HG03342 (cell line): ENCODE results near the gene EXOC3.

ENCODE experiments used
- ATAC-seq: cut with Tn5 transposase; IDR thresholded peaks from one replicate; pipeline ENCODE4 v1.9.1; 2021; ENCODE audit warnings: mild to moderate bottlenecking, moderate library complexity; ENCODE audit not compliant: unreplicated experiment

EXOC3 gene

GRCh38 chr5:424301-425110 is 18.5 kb upstream of the EXOC3 start:
- peak; percentile 88 for ATAC-seq

DNA sequence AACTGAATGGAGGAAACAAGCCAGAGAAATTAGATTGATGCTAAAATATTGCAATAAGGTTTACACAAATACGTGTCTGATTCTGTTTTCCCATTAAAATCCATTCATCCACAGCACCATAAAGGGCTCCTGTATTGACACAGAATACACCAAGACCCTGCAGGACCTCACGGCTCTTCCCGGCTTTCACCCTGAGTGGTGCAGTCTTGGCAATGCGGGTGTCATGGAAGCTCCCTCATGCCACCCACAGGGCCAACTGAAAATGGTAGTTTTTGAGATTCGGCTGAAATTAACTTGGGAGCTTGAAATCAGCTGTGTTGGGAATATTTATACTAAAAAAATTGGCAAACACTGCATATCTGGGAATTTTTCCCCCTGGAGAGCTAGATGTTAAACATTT is 17.3 kb upstream of the EXOC3 start:
- no peak for ATAC-seq

DNA sequence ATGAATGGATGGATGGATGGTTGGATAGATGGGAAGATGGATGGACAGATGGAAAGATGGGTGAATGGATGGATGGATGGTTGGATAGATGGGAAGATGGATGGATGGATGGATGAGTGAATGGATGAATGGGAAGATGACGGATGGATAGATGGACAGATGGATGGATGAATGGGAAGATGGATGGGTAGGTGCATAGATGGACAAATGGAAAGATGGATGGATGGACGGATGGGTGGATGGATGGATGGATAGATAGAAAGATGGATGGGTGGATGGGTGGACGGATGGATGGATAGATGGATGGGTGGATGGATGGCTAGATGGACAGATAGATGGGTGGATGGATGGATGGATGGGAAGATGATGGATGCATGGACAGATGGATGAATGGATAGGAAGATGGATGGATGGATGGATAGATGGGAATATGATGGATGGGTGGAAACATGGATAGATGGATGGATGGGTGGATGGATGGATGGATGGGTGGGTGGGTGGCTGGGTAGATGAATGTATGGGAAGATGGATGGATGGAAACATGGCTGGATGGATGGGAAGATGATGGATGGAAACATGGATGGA is 16.5 kb upstream of the EXOC3 start:
- ATAC-seq = no peak

DNA sequence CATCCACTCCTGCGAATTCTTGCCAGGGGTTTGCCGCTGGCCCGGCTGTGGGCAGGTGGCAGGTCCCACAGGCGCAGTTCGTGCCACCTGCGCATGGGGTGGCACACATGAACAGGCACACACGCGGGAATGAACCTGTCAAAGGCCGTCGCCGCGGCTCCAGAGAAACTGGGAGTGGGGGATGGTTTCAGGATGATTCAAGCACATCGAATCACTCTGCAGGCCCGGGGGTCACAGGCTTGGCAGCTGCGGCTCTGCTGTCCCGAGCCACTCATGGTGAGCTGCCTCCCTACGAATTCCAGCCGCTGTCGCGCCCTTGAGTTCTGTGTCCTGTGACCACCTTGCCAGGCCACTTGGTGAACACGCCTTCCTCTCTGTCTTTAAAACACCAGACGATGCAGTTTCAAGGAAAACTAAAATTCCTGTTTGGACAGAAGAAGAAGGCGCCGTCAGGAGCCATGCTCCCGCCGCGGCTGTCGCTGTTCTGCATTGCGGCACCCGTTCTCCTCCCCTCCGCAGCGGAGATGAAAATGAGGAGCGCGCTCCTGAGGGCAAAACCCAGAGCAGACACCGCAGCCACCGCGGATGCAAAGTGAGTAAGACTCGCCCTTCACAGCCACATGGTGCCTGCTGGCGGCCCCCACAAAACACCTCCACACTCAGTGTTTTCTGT is 15.4 kb upstream of the EXOC3 start:
- ATAC-seq = no peak

- ATAC-seq = no peak
These were observed 14.8 kb upstream of the EXOC3 start for GRCh38 chr5:428219-428618.

DNA sequence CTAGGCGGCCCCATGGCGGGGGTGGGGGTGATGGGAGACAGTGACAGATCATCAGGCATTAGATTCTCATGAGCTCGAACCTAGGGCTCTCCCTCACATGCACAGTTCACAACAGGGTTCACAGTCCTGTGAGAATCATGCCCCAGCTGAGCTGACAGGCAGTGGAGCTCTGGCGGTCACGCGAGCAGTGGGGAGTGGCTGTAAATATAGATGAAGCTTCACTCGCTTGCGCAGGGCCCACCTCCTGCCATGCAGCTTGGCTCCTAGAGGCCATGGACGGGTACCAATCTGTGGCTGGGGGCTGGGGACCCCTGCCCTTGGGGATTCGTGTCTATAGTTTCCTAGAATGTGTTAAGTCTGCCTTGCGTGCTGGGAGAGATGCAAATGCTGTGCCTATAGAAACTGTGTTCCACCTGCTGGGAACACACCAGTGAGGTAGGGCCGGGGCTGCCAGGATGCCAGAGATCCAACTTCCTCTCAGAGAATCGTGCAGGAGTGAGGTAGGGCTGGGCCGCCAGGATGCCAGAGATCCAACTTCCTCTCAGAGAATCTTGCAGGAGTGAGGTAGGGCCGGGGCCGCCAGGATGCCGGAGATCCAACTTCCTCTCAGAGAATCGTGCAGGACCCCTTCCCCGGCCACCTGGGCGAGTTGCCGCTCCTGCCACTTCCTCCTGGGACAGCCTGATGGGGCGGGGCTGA is 14.1 kb upstream of the EXOC3 start:
- no peak for ATAC-seq

- no peak for ATAC-seq
These were observed 13.4 kb upstream of the EXOC3 start for GRCh38 chr5:429453-430188.

DNA sequence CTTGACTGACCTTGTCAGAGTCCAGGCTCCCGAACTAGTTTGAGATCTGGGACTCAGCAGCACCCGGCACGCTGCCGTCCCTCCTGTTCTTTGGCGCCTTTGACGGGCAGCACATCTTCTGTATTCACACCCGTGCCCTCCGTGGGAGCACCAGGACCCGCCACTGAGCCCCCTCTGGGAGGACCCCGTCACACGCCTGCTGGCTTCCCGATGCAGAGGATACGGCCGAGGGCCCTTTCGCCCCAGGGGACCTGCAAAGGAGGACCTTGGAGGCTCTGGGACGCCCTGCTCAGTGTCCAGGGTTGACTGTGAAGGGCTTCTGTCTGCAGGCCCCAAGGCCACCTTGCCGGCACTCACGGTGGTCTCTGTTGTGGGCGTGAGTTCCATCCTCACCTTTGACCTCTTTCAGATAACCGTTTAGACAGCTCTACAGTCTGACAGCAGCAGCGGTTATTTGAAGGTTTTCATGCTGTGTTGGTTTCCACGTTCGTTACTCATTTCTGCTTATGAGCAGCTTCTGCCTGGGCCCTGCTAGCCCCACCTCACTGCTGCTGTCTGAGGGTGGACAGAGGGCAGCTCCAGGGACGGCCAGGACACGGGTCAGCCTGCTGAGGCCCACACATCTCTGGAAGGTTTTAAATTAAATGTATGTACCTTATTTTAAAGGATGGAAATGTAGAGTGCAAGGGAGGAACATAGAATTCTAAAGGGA is 12.6 kb upstream of the EXOC3 start:
- no peak for ATAC-seq

- peak; percentile 70 for ATAC-seq
These were observed 11.8 kb upstream of the EXOC3 start for GRCh38 chr5:431001-431710.

- ATAC-seq = no peak
These were observed 11.3 kb upstream of the EXOC3 start for GRCh38 chr5:431711-432050.

DNA sequence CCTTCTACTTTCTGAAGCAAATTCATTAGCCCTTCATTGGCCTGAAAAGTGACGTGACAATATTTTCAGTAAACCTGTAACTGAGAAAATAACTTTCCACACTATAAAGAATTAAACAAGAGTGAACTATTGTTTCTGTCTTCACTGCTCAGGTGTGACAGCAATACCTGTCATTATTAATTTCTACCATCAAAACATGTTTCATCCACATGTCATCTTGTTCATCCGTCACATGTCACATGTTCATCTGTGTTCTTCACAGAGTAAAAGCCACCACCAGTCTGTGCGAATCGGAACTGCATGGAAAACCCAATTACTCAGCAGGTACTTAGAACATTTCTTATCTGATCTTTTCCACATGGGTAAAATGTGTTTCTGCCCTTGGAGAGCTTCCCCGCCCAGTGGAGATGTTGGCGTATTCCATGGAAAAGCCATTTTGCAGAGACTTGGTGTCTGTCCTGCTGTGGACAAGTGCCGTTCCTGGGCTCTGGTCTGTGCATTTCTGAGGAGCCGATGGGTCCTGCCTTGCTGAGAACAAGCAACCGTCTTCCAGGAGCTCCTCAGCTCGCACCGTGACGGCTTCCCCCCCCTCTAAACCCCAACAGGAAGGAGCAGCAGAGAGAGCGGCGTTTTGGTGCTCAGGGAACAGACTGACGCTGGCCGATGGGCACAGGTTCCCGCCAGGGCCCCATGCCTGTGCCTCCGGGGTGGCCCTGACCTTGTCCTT is 10.6 kb upstream of the EXOC3 start:
- ATAC-seq = no peak

DNA sequence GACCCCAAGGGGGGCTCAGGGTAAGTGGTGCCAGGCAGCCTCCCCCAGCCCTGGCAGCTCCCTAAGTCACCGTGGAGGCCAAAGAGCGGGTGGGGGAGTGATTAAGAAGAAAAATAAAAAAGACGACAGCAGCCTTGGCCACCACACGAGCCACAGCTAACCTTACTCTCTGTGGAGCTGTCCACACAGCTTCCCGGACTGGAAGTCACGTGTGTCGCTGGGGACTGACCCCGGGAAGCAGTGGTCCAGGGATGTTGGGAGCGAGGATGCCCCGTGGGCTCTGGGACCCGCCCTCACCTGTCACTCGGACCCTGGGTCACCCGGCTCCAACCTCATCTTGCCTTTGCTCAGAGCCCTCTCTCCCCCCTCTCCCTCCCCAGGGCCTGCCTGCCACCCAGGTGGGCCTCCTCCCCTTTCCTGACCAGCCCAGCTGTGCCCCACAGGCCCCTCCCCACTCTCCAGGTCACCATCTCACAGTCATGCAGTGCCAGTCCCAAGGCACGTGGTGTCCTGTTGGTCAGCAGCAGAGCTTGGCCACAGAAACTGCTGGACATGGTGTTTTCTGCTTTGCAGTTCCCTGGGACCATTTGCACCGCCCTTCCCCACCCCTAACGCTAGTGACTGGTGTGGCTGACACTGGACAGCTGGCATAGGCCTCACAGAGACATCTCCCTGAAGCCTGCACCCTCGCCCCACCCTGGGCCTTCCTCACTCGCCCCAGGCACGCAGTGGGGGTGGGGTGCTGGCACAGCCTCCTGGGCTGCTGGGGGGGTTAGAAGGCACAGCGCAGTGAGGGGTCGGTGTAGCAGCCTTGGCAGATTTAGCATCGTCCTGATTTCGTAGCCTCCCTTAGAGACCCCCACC is 9.8 kb upstream of the EXOC3 start:
- ATAC-seq = no peak

- no peak for ATAC-seq
These were observed 9.1 kb upstream of the EXOC3 start for GRCh38 chr5:433836-434235.

GRCh38 chr5:434443-435146 is 8.4 kb upstream of the EXOC3 start:
- ATAC-seq = no peak

DNA sequence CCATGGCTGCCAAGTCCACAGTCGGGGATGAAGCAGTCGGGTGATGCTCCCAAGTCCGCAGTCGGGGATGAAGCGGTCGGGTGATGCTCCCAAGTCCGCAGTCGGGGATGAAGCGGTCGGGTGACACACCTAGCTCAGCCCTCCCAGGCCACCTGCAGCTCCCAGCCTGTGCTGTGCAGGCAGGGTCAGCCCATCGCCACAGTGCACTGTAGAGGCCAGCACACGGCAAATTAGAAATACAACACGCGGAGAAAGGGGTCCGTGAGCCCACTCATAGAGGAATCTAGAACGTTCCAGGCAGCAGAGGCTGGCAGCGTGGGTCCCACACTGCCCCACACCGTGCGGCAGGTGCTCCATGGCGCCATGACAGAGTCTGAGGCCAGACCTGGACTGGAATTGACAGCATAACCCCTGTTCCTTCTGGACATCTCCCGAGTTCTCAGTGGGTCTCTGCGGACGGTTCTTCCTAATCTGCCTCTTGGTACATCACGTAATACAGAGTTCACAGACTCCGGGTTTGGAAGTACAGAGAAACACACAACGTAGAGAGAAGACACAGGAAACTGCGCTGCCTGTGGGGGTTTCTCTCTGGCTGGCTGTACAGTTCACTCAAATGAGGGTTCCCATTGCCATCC is 7.7 kb upstream of the EXOC3 start:
- no peak for ATAC-seq

DNA sequence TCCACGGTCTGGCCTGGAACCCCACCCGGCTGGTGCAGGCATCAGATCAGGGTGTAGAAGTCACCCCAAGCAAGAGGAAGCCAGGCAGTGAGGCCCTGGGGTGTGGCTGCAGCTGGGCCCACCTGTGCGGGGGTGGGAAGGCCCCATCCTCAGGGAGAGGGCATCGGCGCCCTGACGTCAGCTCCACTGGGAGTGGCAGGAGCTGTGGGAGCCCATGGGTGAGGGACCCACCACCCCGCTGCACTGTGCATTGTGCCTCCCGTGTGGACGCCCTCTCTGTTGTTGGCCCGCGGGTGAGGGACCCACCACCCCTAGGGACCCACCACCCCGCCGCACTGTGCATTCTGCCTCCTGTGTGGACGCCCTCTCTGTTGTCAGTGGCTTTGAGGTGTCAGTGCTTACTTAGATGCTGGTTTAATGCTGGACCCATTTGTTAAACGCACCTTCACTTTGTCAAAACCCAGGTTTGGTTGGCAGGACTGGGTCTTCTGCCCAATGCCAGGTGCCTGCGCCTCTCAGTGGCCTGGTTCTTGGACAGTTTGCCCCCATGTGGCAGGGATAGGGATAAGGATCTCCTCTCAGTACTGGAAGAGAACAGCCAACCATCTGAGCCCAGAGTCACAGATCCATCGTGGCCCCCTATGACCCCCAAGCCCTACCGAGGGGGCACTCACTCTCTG is 6.9 kb upstream of the EXOC3 start:
- ATAC-seq = no peak

DNA sequence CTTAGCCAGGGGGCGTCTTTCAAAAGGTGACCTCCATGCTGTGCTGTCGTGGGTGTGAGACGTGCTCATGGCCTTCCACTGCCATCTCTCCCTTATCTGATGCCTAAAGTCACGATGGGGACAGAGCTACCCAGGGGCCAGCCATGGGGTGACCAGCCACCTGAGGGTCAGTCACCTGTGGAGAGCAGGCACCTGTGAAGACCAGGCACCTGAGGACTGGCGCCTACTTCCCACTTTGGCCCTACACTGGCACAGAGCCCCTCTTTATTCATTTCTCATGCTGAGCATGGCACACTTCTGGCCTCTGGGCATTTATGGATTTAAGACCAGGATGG is 6.4 kb upstream of the EXOC3 start:
- ATAC-seq = no peak
